H9 (cell line): ENCODE measurements around the gene IRAG1. TPM values are rescaled to one million over a fixed set of nuclear protein-coding genes. Genes with fewer than 3 reads are reported as not detected.

Source experiments
- DNase-seq: peaks from one replicate; pipeline ENCODE4 v3.0.0-alpha.2; 2017
- H2AFZ ChIP-seq: one replicate; pipeline ENCODE4 v1.6.1; 2013; ENCODE audit warnings: mild to moderate bottlenecking, low read length, control low read depth, moderate library complexity
- H2AK5ac ChIP-seq: 2 replicates; pipeline ENCODE4 v1.6.1; 2013; ENCODE audit warnings: low read length, control low read depth, mixed read lengths; ENCODE audit not compliant: insufficient read length
- H2BK120ac ChIP-seq: one replicate; pipeline ENCODE4 v1.6.1; 2013; ENCODE audit warnings: low read depth, mild to moderate bottlenecking, low read length, control low read depth, inconsistent platforms; ENCODE audit not compliant: poor library complexity, severe bottlenecking
- H2BK12ac ChIP-seq: 2 replicates; pipeline ENCODE4 v1.6.1; 2013; ENCODE audit warnings: low read length, control low read depth, mixed read lengths, low read depth; ENCODE audit not compliant: insufficient read length
- H2BK15ac ChIP-seq: 2 replicates; pipeline ENCODE4 v1.6.1; 2013; ENCODE audit warnings: low read depth, low read length, control low read depth
- H2BK20ac ChIP-seq: one replicate; pipeline ENCODE4 v1.6.1; 2013; ENCODE audit warnings: low read depth, mild to moderate bottlenecking, low read length, control low read depth, inconsistent platforms; ENCODE audit not compliant: poor library complexity, severe bottlenecking
- H2BK5ac ChIP-seq: 2 replicates; pipeline ENCODE4 v1.6.1; 2013; ENCODE audit warnings: low read length, control low read depth, mixed read lengths; ENCODE audit not compliant: insufficient read length
- H3K14ac ChIP-seq: 2 replicates; pipeline ENCODE4 v1.6.1; 2013; ENCODE audit warnings: low read length, control low read depth; ENCODE audit not compliant: insufficient read depth
- H3K18ac ChIP-seq: 2 replicates; pipeline ENCODE4 v1.6.1; 2013; ENCODE audit warnings: low read depth, mild to moderate bottlenecking, mixed read lengths, low read length, control low read depth; ENCODE audit not compliant: insufficient read length
- H3K23ac ChIP-seq: 2 replicates; pipeline ENCODE4 v1.6.1; 2013; ENCODE audit warnings: low read length, control low read depth, mixed read lengths, low read depth; ENCODE audit not compliant: insufficient read length
- H3K23me2 ChIP-seq: 2 replicates; pipeline ENCODE4 v1.6.1; 2013; ENCODE audit warnings: low read depth, mild to moderate bottlenecking, mixed read lengths, low read length, control low read depth; ENCODE audit not compliant: insufficient read length, poor library complexity, severe bottlenecking
- H3K27ac ChIP-seq: 2 replicates; pipeline ENCODE4 v1.5.1; 2013; ENCODE audit warnings: low read length, control low read depth, mixed read lengths, low read depth; ENCODE audit not compliant: insufficient read length
- H3K27me3 ChIP-seq: 2 replicates; pipeline ENCODE4 v1.6.1; 2013; ENCODE audit warnings: low read length, control low read depth, inconsistent platforms; ENCODE audit not compliant: insufficient read depth
- H3K4ac ChIP-seq: 2 replicates; pipeline ENCODE4 v1.6.1; 2013; ENCODE audit warnings: low read depth, mild to moderate bottlenecking, control low read depth, inconsistent platforms, low read length, moderate library complexity
- H3K4me1 ChIP-seq: 2 replicates; pipeline ENCODE4 v1.6.1; 2013; ENCODE audit warnings: low read length, control low read depth, inconsistent platforms; ENCODE audit not compliant: insufficient read depth
- H3K4me2 ChIP-seq: 2 replicates; pipeline ENCODE4 v1.6.1; 2013; ENCODE audit warnings: low read length, control low read depth, mixed read lengths; ENCODE audit not compliant: insufficient read length, insufficient read depth
- H3K56ac ChIP-seq: 2 replicates; pipeline ENCODE4 v1.6.1; 2013; ENCODE audit warnings: low read depth, mild to moderate bottlenecking, mixed read lengths, low read length, control low read depth; ENCODE audit not compliant: insufficient read length
- H3K79me1 ChIP-seq: 2 replicates; pipeline ENCODE4 v1.6.1; 2013; ENCODE audit warnings: low read depth, mild to moderate bottlenecking, moderate library complexity, low read length, control low read depth, inconsistent platforms; ENCODE audit not compliant: insufficient read depth, poor library complexity, severe bottlenecking
- H3K79me2 ChIP-seq: 2 replicates; pipeline ENCODE4 v1.6.1; 2013; ENCODE audit warnings: low read length, control low read depth, inconsistent platforms; ENCODE audit not compliant: insufficient read depth
- H3K9ac ChIP-seq: 2 replicates; pipeline ENCODE4 v1.6.1; 2013; ENCODE audit warnings: low read length, control low read depth, mixed read lengths; ENCODE audit not compliant: insufficient read length; ENCODE audit errors: extremely low read depth
- H3K9me3 ChIP-seq: one replicate; pipeline ENCODE4 v1.6.1; 2013; ENCODE audit warnings: low read depth, low read length, inconsistent platforms; ENCODE audit not compliant: control insufficient read depth
- H3T11ph ChIP-seq: one replicate; pipeline ENCODE4 v1.6.1; 2013; ENCODE audit warnings: mild to moderate bottlenecking, low read length, control low read depth, inconsistent platforms
- H4K20me1 ChIP-seq: one replicate; pipeline ENCODE4 v1.6.1; 2013; ENCODE audit not compliant: control insufficient read depth, insufficient read length, insufficient read depth
- H4K5ac ChIP-seq: 2 replicates; pipeline ENCODE4 v1.6.1; 2013; ENCODE audit warnings: low read depth, mild to moderate bottlenecking, mixed read lengths, low read length, control low read depth; ENCODE audit not compliant: insufficient read length
- H4K8ac ChIP-seq: replicated peaks from 2 replicates; pipeline ENCODE4 v1.6.1; 2013; ENCODE audit warnings: low read length, control low read depth, mixed read lengths, low read depth; ENCODE audit not compliant: insufficient read length
- H4K91ac ChIP-seq: 2 replicates; pipeline ENCODE4 v1.6.1; 2013; ENCODE audit warnings: low read depth, mild to moderate bottlenecking, moderate library complexity, mixed read lengths, low read length, control low read depth; ENCODE audit not compliant: insufficient read length
- H3K27ac Mint-ChIP-seq, 3 experiments: 2 replicates in 2 of 3; 3 replicates in 1 of 3; pipeline ENCODE4 v1.8.0; 2020 to 2021; ENCODE audit warnings: mixed read lengths in 3 of 3, mild to moderate bottlenecking in 1 of 3, moderate library complexity in 1 of 3
- H3K27me3 Mint-ChIP-seq: 2 replicates; pipeline ENCODE4 v1.8.0; 2021; ENCODE audit warnings: low read depth, mild to moderate bottlenecking, moderate library complexity, mixed read lengths
- H3K36me3 Mint-ChIP-seq, 3 experiments: 2 replicates in 2 of 3; 3 replicates in 1 of 3; pipeline ENCODE4 v1.8.0; 2020 to 2021; ENCODE audit warnings: low read depth in 3 of 3, mixed read lengths in 3 of 3; ENCODE audit not compliant: insufficient read depth in 1 of 3
- H3K4me1 Mint-ChIP-seq, 2 experiments: 2 replicates each; pipeline ENCODE4 v1.8.0; 2020; ENCODE audit warnings: mixed read lengths in 2 of 2
- H3K4me3 Mint-ChIP-seq, 2 experiments: 2 replicates in 1 of 2; 3 replicates in 1 of 2; pipeline ENCODE4 v1.8.0; 2020 to 2021; ENCODE audit warnings: mild to moderate bottlenecking in 2 of 2, mixed read lengths in 2 of 2, moderate library complexity in 1 of 2
- H3K9me3 Mint-ChIP-seq, 2 experiments: 2 replicates in 1 of 2; 3 replicates in 1 of 2; pipeline ENCODE4 v1.8.0; 2020; ENCODE audit warnings: mild to moderate bottlenecking in 2 of 2, mixed read lengths in 2 of 2, moderate library complexity in 1 of 2
- WGBS: extraction: QIAGEN DNeasy Blood & Tissue Kit; methylation state at CpG from one replicate; pipeline ENCODE4 v1.1.7; 2013; ENCODE audit warnings: missing lambda C conversion rate, low lambda C conversion rate, mixed read lengths; ENCODE audit not compliant: insufficient read length; ENCODE audit errors: extremely low coverage; 5-methylcytosine and 5-hydroxymethylcytosine counted together
- total RNA-seq: library from RNA; stranded (reverse); gene quantifications from 2 replicates; pipeline ENCODE4 v1.2.1, GENCODE V29; 2021
- TF ChIP-seq, protein P1 (sequence below): fragments of 200-600 bp; sonication (generic); conservative IDR thresholded peaks from 3 replicates; pipeline ENCODE4 v1.8.0; 2021; ENCODE audit warnings: antibody characterized with exemption, mild to moderate bottlenecking

IRAG1 gene
- total RNA-seq, 1 experiment from 2014 or later: 2.4 TPM

DNA sequence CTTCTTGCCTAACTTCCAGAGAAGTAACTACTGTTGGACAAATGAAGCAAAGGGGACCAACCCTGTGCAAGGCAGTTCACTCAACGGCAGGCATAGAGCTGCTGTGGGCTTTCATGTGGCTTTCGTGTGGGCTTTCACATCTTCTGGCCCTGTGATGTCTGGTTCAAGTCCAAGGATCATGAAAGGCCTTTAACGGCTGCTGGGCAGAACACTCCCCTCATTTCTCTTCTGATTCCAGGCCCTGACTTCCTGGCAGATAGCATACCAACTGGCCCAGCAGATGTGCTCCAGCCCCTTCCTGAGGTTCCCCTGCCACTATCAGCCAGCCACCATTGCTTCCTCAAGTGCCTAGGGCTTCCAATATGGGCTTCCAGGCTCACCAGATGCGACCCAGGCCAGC lies 28.8 kb upstream of the IRAG1 start:
- Histone ChIP-seq H3K79me2 (no peaks in the 10 kb centered on the region), H3K14ac (no peak overlapping the region; the same call in 1 of the 2 replicates), H2BK5ac (no peak overlapping the region), H2BK20ac (no peak overlapping the region), H3K9me3 (no peaks in the 10 kb centered on the region), H2BK120ac (no peak overlapping the region), H4K5ac (no peak overlapping the region), H4K8ac (no peak overlapping the region), H3T11ph (no peak overlapping the region), H3K23me2 (no peaks in the 10 kb centered on the region), H4K20me1 (no peaks in the 10 kb centered on the region), H3K27me3 (no peaks in the 10 kb centered on the region), H2AFZ (no peak overlapping the region), H2BK15ac (no peak overlapping the region), H3K4ac (no peak overlapping the region), H2AK5ac (no peak overlapping the region), H3K23ac (no peak overlapping the region), H3K4me1 (no peaks in the 10 kb centered on the region), H3K27ac (no peak overlapping the region), H3K9ac (no peak overlapping the region), H3K4me2 (no peak overlapping the region), H3K18ac (no peak overlapping the region), H2BK12ac (no peak overlapping the region), H3K56ac (no peak overlapping the region), H4K91ac (no peak overlapping the region), H3K79me1 (no peaks in the 10 kb centered on the region)
- DNase-seq: no peak
- H3K36me3 Mint-ChIP-seq: no peaks in the 10 kb centered on the region
- H3K4me3 Mint-ChIP-seq: no peak overlapping the region
- TF ChIP-seq, protein P1, sequence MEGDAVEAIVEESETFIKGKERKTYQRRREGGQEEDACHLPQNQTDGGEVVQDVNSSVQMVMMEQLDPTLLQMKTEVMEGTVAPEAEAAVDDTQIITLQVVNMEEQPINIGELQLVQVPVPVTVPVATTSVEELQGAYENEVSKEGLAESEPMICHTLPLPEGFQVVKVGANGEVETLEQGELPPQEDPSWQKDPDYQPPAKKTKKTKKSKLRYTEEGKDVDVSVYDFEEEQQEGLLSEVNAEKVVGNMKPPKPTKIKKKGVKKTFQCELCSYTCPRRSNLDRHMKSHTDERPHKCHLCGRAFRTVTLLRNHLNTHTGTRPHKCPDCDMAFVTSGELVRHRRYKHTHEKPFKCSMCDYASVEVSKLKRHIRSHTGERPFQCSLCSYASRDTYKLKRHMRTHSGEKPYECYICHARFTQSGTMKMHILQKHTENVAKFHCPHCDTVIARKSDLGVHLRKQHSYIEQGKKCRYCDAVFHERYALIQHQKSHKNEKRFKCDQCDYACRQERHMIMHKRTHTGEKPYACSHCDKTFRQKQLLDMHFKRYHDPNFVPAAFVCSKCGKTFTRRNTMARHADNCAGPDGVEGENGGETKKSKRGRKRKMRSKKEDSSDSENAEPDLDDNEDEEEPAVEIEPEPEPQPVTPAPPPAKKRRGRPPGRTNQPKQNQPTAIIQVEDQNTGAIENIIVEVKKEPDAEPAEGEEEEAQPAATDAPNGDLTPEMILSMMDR: no peak
- no peaks in the 10 kb centered on the region for H3K4me1 Mint-ChIP-seq
- no CpG with 5 or more reads among the region's 4 CpGs for WGBS
- no peaks in the 10 kb centered on the region for H3K27me3 Mint-ChIP-seq
- H3K9me3 Mint-ChIP-seq: no peaks in the 10 kb centered on the region
- H3K27ac Mint-ChIP-seq: no peak overlapping the region; a peak in 2 of 7 replicates
